Measurements from ENCODE around the gene ZBTB8A. TPM values are rescaled to one million over a fixed set of nuclear protein-coding genes. Genes with fewer than 3 reads are reported as not detected.
A peak's percentile ranks its signal among the peaks of the same experiment; 100 is the strongest.

Gene ZBTB8A
- total RNA-seq, 4 donors from 2014 or later, result 2.5 to 5.2 (median 3.9) TPM

GRCh38 chr1:32539584-32540571 is 651 bp downstream of the ZBTB8A start:
- in situ Hi-C loops (cut with MboI; ENCODE audit: low sequenced_read_pairs in 4 of 4), result no loop called here
- peak overlapping the region; percentile 41 to 67 (median 63) for H3K4me3 ChIP-seq
- intact Hi-C loops (cut with DNase I; ENCODE audit: low total_unique reads), result loop anchor here (2.0 to 5.0 kb wide), 2 partner anchors 39 to 93 kb away; no protein-coding TSS in a partner anchor
- H3K9me3 ChIP-seq, result no peaks in the 10 kb centered on the region
- H3K4me1 ChIP-seq, result no peaks in the 10 kb centered on the region
- H3K27ac ChIP-seq, result peak overlapping the region; percentile 51 to 80 (median 75)
- no peaks in the 10 kb centered on the region for H3K36me3 ChIP-seq
- peak; percentile 60 to 62 for ATAC-seq
- no peaks in the 10 kb centered on the region for H3K27me3 ChIP-seq
- TF ChIP-seq POLR2A (IDR thresholded peaks at IDR 0.05) (no peak), CTCF (IDR thresholded peaks at IDR 0.05 in 4 of 5, conservative IDR thresholded peaks at IDR 0.05 in 1 of 5) (peak in 1 of 5 experiments; percentile 20)
- DNase-seq, result no peak

- Histone ChIP-seq H3K36me3 (no peaks in the 10 kb centered on the region), H3K9me3 (no peaks in the 10 kb centered on the region), H3K27me3 (no peaks in the 10 kb centered on the region), H3K4me3 (peak overlapping the region in 1 of 4 donors; percentile 59), H3K4me1 (no peaks in the 10 kb centered on the region), H3K27ac (no peak overlapping the region)
- intact Hi-C loops (cut with DNase I; ENCODE audit: low total_unique reads) (loop anchor here (2.0 kb wide), 1 partner anchor 40 kb away; no protein-coding TSS in a partner anchor), in situ Hi-C loops (cut with MboI; ENCODE audit: low sequenced_read_pairs in 4 of 4) (no loop called here)
- DNase-seq, result no peak
- ATAC-seq, result no peak
- TF ChIP-seq POLR2A (IDR thresholded peaks at IDR 0.05) (no peak), CTCF (IDR thresholded peaks at IDR 0.05 in 4 of 5, conservative IDR thresholded peaks at IDR 0.05 in 1 of 5) (no peak)
Observed at GRCh38 chr1:32540605-32541004, 1.4 kb downstream of the ZBTB8A start.

- H3K36me3 ChIP-seq, result no peaks in the 10 kb centered on the region
- H3K9me3 ChIP-seq, result no peaks in the 10 kb centered on the region
- ATAC-seq (no peak), DNase-seq (no peak)
- H3K27me3 ChIP-seq, result no peaks in the 10 kb centered on the region
- no peak overlapping the region for H3K27ac ChIP-seq
- H3K4me3 ChIP-seq, result no peak overlapping the region
- in situ Hi-C loops (cut with MboI; ENCODE audit: low sequenced_read_pairs in 4 of 4) (no loop called here), intact Hi-C loops (cut with DNase I; ENCODE audit: low total_unique reads) (loop anchor here (2.0 kb wide), 1 partner anchor 40 kb away; no protein-coding TSS in a partner anchor)
- H3K4me1 ChIP-seq, result no peaks in the 10 kb centered on the region
- TF ChIP-seq CTCF (IDR thresholded peaks at IDR 0.05 in 4 of 5, conservative IDR thresholded peaks at IDR 0.05 in 1 of 5) (no peak), POLR2A (IDR thresholded peaks at IDR 0.05) (no peak)
Observed at GRCh38 chr1:32541064-32541566, 1.9 kb downstream of the ZBTB8A start.

GRCh38 chr1:32546611-32547010 is 7.4 kb downstream of the ZBTB8A start:
- DNase-seq (no peak), ATAC-seq (no peak)
- Histone ChIP-seq H3K27me3 (no peaks in the 10 kb centered on the region), H3K4me1 (no peaks in the 10 kb centered on the region), H3K9me3 (no peaks in the 10 kb centered on the region), H3K36me3 (no peaks in the 10 kb centered on the region), H3K4me3 (no peak overlapping the region), H3K27ac (no peak overlapping the region)
- intact Hi-C loops (cut with DNase I; ENCODE audit: low total_unique reads), result no loop called here
- TF ChIP-seq POLR2A (IDR thresholded peaks at IDR 0.05) (no peak), CTCF (IDR thresholded peaks at IDR 0.05 in 4 of 5, conservative IDR thresholded peaks at IDR 0.05 in 1 of 5) (no peak)
- in situ Hi-C loops (cut with MboI; ENCODE audit: low sequenced_read_pairs in 4 of 4), result no loop called here
